ENCODE data around the gene FER.

GRCh38 chr5:109152565-109152964 is 404.9 kb downstream of the FER start:
- TF ChIP-seq EZH2 (IDR thresholded peaks at IDR 0.05; ENCODE audit: borderline replicate concordance, low read length) (no peak), CTCF (IDR thresholded peaks at IDR 0.05; ENCODE audit: low read length) (no peak)
